HG03103 (cell line): ENCODE measurements around the gene IFT81.
"Not testable (repeated sequence)": the region's sequence is repeated elsewhere in the genome, so short reads cannot be mapped to it uniquely, and the experiment has no call there.

Experiments used
- ATAC-seq: cut with Tn5 transposase; IDR thresholded peaks from one replicate; pipeline ENCODE4 v1.9.1; 2021; ENCODE audit warnings: low read depth; ENCODE audit not compliant: unreplicated experiment

Gene IFT81, protein sequence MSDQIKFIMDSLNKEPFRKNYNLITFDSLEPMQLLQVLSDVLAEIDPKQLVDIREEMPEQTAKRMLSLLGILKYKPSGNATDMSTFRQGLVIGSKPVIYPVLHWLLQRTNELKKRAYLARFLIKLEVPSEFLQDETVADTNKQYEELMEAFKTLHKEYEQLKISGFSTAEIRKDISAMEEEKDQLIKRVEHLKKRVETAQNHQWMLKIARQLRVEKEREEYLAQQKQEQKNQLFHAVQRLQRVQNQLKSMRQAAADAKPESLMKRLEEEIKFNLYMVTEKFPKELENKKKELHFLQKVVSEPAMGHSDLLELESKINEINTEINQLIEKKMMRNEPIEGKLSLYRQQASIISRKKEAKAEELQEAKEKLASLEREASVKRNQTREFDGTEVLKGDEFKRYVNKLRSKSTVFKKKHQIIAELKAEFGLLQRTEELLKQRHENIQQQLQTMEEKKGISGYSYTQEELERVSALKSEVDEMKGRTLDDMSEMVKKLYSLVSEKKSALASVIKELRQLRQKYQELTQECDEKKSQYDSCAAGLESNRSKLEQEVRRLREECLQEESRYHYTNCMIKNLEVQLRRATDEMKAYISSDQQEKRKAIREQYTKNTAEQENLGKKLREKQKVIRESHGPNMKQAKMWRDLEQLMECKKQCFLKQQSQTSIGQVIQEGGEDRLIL

DNA sequence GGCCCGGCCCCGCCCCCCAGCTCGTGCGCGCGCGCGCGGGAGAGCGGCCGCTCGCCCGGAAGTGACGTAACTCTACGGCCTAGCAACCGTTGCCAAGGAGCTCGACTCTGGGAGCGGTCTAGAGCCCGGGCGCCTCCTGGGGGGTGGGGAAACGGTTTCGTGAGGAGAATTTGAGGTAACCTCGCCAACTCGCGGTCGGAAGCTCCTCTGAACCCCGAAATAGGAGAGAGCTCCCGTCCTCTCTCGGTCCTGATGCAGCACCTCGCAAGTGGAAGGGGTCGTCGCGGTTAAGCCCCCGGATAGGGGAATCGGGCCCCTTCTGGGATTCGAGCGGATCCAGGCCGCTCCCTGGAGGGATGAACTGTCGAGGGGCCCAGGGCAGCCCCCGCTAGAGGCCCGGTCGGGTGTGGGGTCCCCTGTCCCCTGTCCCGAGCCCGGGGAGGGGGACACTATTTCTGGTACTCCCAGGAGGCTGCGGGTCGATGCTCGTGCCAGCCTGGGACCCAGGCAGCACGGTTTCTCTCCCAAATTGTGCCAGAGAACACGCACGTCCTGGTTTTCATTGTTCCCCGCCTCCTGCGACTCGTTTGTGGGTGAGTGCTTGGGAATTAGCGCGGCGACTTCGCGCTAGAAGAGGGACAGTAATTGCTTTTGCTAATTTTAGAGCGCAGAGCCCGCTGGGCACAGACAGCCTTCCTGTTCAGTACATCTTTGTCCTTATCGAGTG, at the start of gene IFT81:
Gene IFT81, plus strand, starts transcription at position 89 of the 727 bp plus-strand sequence. CDS start 3,024 bp downstream, outside the sequence.
- peak; percentile 89 for ATAC-seq

DNA sequence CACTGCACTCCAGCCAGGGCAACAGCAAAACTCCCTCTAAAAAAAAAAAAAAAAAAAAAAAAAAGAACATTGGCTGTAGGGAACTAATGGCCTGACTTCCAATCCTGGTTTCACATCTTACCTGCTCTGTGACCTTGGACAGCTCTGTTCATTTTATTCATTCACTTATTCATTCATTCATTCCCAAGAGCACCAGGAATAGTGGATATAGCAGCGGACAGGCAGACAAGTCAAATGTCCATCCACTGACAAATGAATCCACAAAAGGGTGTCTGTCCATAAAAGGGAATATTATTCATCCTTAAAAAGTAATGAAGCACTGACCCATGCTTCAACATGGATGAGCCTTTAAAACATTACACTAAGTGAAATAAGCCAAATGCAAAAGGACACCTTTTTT, 48.3 kb upstream of the IFT81 start:
- ATAC-seq: no peak

DNA sequence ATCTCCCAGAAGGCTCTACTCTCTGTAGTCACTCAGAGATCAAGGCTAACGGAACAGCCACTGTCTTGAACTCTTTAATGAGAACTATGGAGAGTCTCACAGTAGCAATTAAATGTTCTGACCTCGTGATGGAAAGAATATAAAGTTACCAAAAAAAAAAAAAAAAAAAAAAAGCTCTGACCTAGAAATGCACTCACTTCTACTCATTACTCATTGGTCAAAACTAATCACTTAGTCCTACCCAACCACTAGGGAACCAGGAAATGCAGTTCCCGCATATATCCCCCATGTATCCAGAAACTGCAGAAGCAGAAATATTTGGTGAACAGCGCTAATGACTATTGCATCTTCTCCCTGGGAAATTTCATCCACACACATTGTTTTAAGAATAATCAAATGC, 46.4 kb upstream of the IFT81 start:
- no peak for ATAC-seq

DNA sequence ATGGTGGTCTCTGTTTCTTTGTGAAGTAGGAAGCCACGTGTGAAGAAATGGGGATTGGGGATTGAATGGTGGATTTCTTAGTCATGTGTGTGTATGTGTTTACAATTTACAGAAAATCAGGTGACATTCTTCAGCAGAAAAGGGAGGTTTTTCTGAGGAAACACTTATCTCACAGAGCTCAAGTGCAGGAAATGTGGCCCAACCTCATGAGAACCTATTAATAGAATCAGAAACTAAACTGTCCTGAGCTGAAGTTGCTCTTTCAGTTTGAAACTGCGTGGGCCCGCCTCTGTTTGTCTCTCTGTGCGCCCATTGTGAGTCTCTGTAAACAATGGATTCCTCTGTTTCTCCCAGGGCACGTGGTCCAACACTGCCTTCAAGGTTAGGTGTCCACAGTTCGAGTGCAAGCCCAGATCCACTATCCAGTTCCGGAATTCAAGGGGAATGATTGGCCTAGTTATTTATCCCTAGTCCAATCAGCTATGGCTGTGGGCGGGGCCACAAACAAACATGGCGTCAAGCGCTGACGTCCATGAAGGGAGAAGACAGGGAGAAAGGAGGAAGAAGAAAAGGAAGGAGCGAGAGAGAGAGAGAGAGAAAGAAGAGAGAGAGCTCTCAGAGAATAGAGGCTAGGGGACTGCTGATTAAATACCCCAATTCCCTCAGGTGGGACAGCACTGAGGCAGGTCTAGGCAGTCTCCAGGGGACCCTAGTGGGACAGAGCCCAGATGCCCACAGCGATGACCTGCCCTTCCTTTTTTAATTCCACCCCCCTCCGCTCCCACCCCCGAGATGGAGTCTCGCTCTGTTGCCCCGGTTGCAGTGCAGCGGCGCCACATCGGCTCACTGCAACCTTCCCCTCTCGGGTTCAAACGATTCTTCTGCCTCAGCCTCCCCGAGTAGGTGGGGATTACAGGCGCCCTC, 44.4 kb upstream of the IFT81 start:
- peak; percentile 90 for ATAC-seq

DNA sequence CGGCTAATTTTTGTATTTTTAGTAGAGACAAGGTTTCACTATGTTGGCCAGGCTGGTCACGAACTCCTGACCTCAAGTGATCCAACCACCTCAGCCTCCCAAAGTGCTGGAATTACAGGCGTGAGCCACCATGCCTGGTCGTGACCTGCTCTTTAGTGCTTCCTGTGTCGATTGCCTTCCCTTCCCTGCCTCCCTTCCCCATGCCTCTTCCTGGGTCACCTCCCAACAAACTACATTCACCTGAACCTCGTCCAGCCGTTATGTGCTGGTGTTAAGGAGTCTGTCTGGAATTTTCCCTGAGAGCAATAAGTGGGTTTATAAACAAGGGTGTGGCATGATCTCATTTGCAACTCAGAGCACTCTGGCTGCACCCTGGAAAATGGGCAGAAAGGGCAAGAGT, 43.7 kb upstream of the IFT81 start:
- no peak for ATAC-seq

DNA sequence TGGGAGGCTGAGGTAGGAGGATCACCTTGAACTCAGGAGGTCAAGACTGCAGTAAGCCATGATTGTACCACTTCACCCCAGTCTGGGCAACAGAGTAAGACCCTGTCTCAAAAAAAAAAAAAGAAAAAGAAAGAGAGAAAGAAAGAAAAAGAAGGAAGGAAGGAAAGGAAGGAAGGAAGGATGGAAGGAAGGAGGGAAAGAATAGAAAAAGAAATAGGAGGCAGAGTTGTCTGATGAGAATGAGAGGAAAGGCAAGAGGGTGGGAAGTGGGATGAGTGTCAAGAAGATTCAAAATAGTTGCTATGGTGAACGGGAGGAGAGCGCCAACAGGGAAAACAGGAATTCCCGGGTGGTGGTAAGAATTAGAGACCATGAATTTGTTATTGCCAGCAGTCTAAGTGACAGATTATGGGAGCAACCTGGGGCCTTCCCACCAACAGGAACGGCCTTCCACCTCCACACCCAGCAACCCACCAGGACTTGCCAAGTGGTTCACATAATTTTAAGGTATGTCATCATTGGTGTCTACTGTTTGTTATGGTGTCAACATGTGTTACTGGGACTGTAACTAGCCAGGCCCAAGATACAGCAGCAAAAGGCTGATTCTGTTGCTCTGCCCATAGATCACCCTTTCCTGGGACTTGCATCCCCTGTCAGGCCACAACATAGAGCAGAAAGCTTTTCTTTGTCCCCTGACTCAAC, 39.7 kb upstream of the IFT81 start:
- ATAC-seq: no peak

DNA sequence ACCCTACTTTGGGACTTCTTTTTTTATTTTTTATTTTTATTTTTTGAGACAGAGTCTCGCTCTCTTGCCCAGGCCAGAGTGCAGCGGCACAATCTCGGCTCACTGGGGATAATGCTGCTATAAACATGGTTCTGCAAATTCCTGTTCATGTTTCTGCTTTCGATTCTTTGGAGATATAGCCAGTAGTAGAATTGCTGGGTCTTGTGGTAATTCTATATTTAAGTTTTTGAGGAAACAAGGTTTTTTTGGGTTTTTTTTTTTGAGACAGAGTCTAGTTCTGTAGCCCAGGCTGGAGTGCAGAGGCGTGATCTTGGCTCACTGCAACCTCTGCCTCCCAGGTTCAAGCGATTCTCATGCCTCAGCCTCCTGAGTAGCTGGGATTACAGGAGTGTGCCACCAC, 35.9 kb upstream of the IFT81 start:
- not testable (repeated sequence) for ATAC-seq

DNA sequence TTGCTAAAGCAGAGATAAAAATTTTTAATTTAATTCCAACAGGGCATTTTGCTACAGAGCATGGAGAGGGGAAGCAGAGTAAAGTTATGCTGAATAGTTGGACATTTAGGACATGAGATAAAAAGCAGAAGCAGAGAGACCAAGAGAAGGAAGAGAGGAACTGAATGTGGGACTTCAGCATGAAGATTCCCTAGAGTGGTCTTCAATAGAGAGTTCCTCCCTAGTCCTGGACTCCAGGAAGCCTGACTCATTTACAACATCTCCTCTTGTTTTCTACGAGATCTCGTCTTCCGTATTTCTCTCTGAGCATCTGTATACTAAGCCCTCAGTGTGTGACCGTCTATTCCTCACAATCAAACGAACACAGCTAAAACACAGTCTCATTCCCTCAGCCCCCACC, 35.2 kb upstream of the IFT81 start:
- ATAC-seq: no peak

DNA sequence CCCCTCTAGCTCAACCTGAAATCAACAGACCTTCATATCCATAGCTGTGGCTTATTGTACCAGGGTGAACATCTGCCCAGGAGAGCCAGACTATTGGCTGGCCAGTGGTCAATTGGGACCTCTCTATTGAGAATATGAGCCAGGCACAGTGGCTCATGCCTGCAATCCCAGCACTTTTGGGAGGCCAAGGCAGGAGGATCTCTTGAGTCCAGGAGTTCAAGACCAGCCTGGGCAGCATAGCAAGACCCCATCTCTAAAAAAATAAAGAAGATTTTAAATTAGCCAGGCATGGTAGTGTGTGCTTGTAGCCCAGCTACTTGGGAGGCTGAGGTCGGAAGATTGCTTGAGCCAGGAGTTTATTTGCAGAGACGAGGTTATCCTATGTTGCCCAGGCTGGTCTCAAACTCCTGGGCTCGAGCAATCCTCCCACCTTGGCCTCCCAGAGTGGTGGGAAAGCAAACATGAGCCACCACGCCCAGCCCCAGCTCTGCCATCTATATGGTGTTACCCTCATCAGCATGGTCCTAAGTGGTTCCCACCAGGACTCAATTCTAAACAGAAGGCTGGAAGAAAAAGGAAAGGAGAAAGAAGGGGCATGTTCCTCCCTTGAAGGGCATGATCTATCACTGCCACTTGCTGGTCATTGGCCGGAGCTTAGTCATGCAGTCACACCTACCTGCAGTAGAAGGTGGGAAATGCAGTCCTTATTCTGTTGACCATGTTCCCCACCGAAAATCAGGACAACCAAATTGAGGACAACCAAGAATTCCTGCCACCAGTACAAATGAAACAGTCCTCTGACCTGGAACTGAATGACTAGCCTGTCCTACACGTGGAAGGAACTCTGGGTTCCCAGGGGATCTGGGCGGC, 33.7 kb upstream of the IFT81 start:
- ATAC-seq: no peak

DNA sequence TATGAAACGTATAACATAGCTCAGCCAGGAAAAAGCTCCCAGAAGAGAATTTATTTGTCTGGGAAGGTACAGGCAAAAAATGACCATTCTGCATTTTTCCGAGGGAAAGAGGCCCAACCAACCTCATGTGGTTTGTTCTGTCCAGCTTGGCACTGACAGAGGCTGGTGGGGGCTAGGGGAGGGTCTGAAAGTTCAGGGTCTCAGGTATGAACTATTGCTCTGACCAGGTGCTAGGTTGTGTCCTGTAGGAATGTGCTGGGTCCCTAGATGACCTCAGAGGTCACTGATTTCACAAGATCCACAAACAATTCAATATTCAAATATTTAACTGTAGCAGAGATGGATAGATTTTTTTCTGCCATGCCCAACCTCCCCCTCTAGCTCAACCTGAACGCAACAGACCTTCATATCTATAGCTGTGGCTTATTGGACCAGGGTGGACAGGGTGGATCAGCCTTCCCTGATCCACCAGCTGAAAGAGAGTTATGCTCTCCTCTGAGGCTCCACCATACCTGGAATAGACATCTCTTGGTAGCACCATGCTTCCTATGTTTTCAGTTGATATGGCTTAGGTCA, 32.9 kb upstream of the IFT81 start:
- ATAC-seq: no peak

DNA sequence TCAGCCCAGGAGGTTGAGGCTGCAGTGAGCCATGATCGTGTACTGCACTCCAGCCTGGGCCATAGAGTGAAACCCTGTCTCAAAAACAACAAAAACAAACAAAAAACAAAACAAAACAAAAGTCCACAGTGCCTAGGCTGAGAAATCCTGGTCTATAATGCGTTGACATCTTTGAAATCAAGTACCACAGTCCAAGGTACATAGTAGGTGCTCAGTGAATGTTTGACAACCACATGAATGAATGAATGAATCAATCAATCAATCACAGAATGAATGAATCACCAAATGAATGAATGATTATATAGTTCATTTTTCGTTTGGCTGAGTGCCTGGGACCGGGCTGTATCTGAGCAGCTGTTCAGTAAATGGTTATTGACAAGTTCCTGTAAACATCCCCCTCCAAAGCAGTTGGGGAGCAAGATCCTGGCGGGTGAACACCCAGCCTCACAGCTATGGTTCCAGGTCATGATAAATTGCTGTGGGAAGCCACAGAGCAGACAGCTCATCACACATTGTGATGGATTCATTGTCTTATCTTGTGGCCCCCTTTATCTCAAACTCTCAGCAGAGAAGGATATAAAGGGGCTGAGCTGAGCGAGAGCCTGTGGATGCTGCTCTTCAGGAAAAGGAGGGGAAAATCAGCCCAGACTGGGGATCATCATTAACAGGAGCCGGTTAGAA, 30.4 kb upstream of the IFT81 start:
- ATAC-seq: no peak

DNA sequence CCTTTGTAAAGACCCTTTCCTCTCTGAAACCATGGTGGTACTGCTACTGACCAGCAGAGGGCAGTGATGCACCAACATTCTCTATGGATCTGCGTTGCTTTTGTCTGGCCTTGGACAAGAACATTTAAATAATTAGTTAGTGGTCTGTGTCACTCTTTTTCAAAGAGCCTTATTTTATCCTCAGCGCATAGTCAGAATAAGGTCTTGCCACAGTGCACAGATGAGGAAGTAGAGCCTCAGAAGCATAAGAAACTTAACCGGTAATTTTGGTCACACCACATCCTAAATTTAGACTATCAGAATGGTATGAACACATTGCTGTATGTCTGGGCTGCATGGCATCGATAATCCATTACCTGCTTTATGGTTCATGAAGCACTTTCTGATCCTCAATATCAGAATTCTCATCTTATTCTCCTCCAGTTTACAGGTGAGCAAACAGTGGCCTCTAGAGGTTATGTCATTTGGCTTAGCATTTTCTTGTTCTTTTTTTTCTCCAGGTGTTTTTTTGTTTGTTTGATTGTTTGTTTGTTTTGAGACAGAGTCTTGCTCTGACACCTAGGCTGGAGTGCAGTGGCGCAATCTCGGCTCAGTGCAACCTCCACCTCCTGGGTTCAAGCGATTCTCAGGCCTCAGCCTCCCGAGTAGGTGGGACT, 23.7 kb upstream of the IFT81 start:
- peak; percentile 87 for ATAC-seq

DNA sequence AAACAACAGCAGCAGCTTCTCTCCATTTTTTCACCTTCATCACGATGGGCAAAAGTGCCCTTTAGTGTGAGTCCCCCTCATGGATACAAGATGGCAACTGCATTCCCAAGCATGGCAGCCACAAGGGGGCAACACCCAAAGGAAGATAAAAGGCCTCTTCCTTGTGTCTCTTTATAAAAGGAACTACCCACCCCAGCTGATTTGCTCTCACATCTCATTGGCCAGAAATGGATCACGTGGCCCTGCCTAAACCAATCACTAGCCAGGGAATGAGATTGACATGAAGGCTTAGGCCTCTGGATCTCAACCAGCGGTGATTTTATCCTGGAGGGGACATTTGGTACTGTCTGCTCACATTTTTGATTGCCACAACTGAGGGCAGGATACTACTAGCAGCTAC, 21.9 kb upstream of the IFT81 start:
- ATAC-seq: no peak

DNA sequence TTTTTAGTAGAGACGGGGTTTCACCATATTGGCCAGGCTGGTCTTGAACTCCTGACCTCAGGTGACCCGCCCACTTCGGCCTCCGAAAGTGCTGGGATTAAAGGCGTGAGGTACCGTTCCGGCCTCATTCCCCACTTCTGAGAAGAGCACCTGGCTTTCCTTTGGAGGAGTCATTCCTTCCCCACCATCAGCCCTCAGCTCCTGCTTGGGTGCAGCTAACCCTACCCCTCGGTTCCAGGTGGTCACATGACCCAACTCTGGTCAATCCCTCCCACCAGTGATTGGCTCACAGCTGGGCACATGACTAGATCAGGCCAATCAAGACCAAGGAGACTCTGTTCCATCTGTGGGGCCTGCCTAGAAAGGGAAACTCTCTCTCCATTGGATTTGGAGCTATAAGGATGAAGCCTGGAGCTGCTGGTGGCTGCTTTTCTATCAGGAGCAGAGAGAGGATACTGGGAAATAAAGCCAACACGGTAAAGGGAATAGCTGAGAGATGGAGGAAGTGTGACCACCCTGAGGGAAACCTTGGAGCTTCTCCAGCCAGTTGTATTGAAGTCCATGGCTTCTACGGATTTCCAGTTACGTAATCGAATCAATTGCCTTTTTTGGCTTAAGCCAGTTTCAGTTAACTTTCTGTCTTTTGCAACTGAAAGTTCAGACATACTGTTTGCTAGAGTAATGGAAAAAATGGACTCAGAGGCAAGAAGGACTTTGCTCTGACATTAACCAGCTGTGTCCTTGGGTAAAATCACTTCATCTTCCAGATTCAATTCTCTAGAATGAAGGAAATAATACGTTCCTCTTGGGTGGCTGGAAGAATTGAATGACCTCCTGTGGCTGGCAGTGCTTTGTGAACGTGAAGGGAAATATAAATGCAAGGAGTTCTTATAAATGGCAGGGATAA, 19.7 kb upstream of the IFT81 start:
- ATAC-seq: no peak

DNA sequence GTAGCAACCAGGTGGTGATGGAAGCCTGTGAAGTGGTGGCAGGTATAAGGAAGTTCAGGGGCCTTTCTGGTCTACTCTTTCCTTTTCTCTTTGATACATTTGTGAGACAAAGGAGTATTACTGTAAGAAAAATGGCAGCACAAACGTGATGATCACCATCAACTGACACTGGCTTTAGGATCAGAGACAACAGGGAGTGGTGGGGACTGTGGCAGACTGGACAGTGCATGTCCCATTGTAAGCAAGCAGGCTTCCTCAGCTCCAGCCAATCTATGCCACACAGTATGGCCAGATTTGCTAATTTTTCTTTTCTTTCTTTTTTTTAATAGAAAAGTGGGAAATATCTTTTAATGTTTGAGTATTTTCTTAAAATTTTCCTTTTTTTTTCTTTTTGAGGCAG, 19.0 kb upstream of the IFT81 start:
- no peak for ATAC-seq

DNA sequence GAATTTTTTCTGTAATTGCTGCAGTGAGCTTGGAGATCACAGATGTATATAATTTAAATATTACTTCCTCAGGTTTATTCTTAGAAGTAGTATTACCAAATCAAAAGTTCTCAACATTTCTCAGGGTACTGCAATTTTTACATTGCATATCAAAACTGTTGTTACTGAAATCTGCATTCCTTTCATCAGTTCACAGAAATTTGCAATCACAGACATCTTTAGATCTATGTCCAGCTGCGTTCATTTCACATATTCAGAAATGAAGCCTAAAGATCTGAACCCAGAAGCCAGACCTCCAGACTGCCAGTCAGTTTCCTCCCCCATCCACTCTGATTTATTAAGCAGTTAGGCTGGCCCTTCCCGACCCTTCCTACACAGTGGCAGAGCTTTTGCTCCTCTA, 18.2 kb upstream of the IFT81 start:
- no peak for ATAC-seq
